ENCODE data around the gene SMIM32.

SMIM32 gene

GRCh38 chr5:136192526-136193321 is at the start of gene SMIM32:
TSS of gene SMIM32 (minus strand) at chr5:136193162. CDS start at chr5:136192524, 638 bp downstream.
- Histone ChIP-seq H3K9me3 (ENCODE audit: control insufficient read depth, low read length) (no peaks in the 10 kb centered on the region), H3K9ac (ENCODE audit: low read length) (peak within 1 kb of the TSS; percentile 68), H3K27me3 (ENCODE audit: control insufficient read depth, insufficient read depth, low read length) (peaks cover 29% of the 10 kb centered on the region)

GRCh38 chr5:136242611-136243010 is 49.6 kb upstream of the SMIM32 start:
- Histone ChIP-seq H3K36me3 (ENCODE audit: control insufficient read depth, insufficient read depth, low read length) (no peaks in the 10 kb centered on the region), H3K4me1 (ENCODE audit: control insufficient read depth, insufficient read depth, low read length) (no peaks in the 10 kb centered on the region), H3K4me3 (ENCODE audit: low read length) (no peak overlapping the region), H3K9me3 (ENCODE audit: control insufficient read depth, low read length) (no peaks in the 10 kb centered on the region), H3K27me3 (ENCODE audit: control insufficient read depth, insufficient read depth, low read length) (no peaks in the 10 kb centered on the region), H3K9ac (ENCODE audit: low read length) (no peak overlapping the region)

More at GRCh38 chr5:136192526-136193321, at the start of gene SMIM32:
- Histone ChIP-seq H3K4me3 (ENCODE audit: low read length) (peak within 1 kb of the TSS; percentile 58), H3K4me1 (ENCODE audit: control insufficient read depth, insufficient read depth, low read length) (peaks cover 42% of the 10 kb centered on the region), H3K36me3 (ENCODE audit: control insufficient read depth, insufficient read depth, low read length) (peaks cover 5% of the 10 kb centered on the region)

- Histone ChIP-seq H3K27me3 (ENCODE audit: control insufficient read depth, insufficient read depth, low read length) (no peaks in the 10 kb centered on the region), H3K9ac (ENCODE audit: low read length) (no peak overlapping the region), H3K4me1 (ENCODE audit: control insufficient read depth, insufficient read depth, low read length) (no peaks in the 10 kb centered on the region), H3K4me3 (ENCODE audit: low read length) (no peak overlapping the region), H3K9me3 (ENCODE audit: control insufficient read depth, low read length) (no peaks in the 10 kb centered on the region), H3K36me3 (ENCODE audit: control insufficient read depth, insufficient read depth, low read length) (no peaks in the 10 kb centered on the region)
These were observed 49.2 kb upstream of the SMIM32 start for GRCh38 chr5:136242136-136242535.

GRCh38 chr5:136240894-136241293 is 47.9 kb upstream of the SMIM32 start:
- Histone ChIP-seq H3K9ac (ENCODE audit: low read length) (no peak overlapping the region), H3K36me3 (ENCODE audit: control insufficient read depth, insufficient read depth, low read length) (no peaks in the 10 kb centered on the region), H3K4me1 (ENCODE audit: control insufficient read depth, insufficient read depth, low read length) (no peaks in the 10 kb centered on the region), H3K27me3 (ENCODE audit: control insufficient read depth, insufficient read depth, low read length) (no peaks in the 10 kb centered on the region), H3K9me3 (ENCODE audit: control insufficient read depth, low read length) (no peaks in the 10 kb centered on the region), H3K4me3 (ENCODE audit: low read length) (no peak overlapping the region)

GRCh38 chr5:136236479-136237083 is 43.6 kb upstream of the SMIM32 start:
- H3K4me3 ChIP-seq (ENCODE audit: low read length): no peak overlapping the region
- no peaks in the 10 kb centered on the region for H3K9me3 ChIP-seq (ENCODE audit: control insufficient read depth, low read length)
- H3K36me3 ChIP-seq (ENCODE audit: control insufficient read depth, insufficient read depth, low read length): no peaks in the 10 kb centered on the region
- no peaks in the 10 kb centered on the region for H3K27me3 ChIP-seq (ENCODE audit: control insufficient read depth, insufficient read depth, low read length)
- no peaks in the 10 kb centered on the region for H3K4me1 ChIP-seq (ENCODE audit: control insufficient read depth, insufficient read depth, low read length)
- no peak overlapping the region for H3K9ac ChIP-seq (ENCODE audit: low read length)

GRCh38 chr5:136235321-136235720 is 42.4 kb upstream of the SMIM32 start:
- Histone ChIP-seq H3K9me3 (ENCODE audit: control insufficient read depth, low read length) (no peaks in the 10 kb centered on the region), H3K9ac (ENCODE audit: low read length) (no peak overlapping the region), H3K4me1 (ENCODE audit: control insufficient read depth, insufficient read depth, low read length) (no peaks in the 10 kb centered on the region), H3K27me3 (ENCODE audit: control insufficient read depth, insufficient read depth, low read length) (no peaks in the 10 kb centered on the region), H3K4me3 (ENCODE audit: low read length) (no peak overlapping the region), H3K36me3 (ENCODE audit: control insufficient read depth, insufficient read depth, low read length) (no peaks in the 10 kb centered on the region)

GRCh38 chr5:136232316-136232715 is 39.4 kb upstream of the SMIM32 start:
- peaks cover 5% of the 10 kb centered on the region for H3K27me3 ChIP-seq (ENCODE audit: control insufficient read depth, insufficient read depth, low read length)
- H3K36me3 ChIP-seq (ENCODE audit: control insufficient read depth, insufficient read depth, low read length): no peaks in the 10 kb centered on the region
- no peaks in the 10 kb centered on the region for H3K4me1 ChIP-seq (ENCODE audit: control insufficient read depth, insufficient read depth, low read length)
- H3K9ac ChIP-seq (ENCODE audit: low read length): no peak overlapping the region
- no peak overlapping the region for H3K4me3 ChIP-seq (ENCODE audit: low read length)
- H3K9me3 ChIP-seq (ENCODE audit: control insufficient read depth, low read length): no peaks in the 10 kb centered on the region

GRCh38 chr5:136230176-136230575 is 37.2 kb upstream of the SMIM32 start:
- Histone ChIP-seq H3K4me3 (ENCODE audit: low read length) (no peak overlapping the region), H3K9ac (ENCODE audit: low read length) (no peak overlapping the region), H3K27me3 (ENCODE audit: control insufficient read depth, insufficient read depth, low read length) (peaks cover 5% of the 10 kb centered on the region), H3K9me3 (ENCODE audit: control insufficient read depth, low read length) (no peaks in the 10 kb centered on the region), H3K36me3 (ENCODE audit: control insufficient read depth, insufficient read depth, low read length) (no peaks in the 10 kb centered on the region), H3K4me1 (ENCODE audit: control insufficient read depth, insufficient read depth, low read length) (no peaks in the 10 kb centered on the region)

GRCh38 chr5:136228136-136228757 is 35.3 kb upstream of the SMIM32 start:
- Histone ChIP-seq H3K27me3 (ENCODE audit: control insufficient read depth, insufficient read depth, low read length) (peaks cover 5% of the 10 kb centered on the region), H3K9ac (ENCODE audit: low read length) (no peak overlapping the region), H3K4me3 (ENCODE audit: low read length) (no peak overlapping the region), H3K36me3 (ENCODE audit: control insufficient read depth, insufficient read depth, low read length) (no peaks in the 10 kb centered on the region), H3K4me1 (ENCODE audit: control insufficient read depth, insufficient read depth, low read length) (no peaks in the 10 kb centered on the region), H3K9me3 (ENCODE audit: control insufficient read depth, low read length) (no peaks in the 10 kb centered on the region)

GRCh38 chr5:136226401-136226800 is 33.4 kb upstream of the SMIM32 start:
- H3K9ac ChIP-seq (ENCODE audit: low read length): no peak overlapping the region
- no peaks in the 10 kb centered on the region for H3K4me1 ChIP-seq (ENCODE audit: control insufficient read depth, insufficient read depth, low read length)
- H3K9me3 ChIP-seq (ENCODE audit: control insufficient read depth, low read length): no peaks in the 10 kb centered on the region
- H3K27me3 ChIP-seq (ENCODE audit: control insufficient read depth, insufficient read depth, low read length): peaks cover 5% of the 10 kb centered on the region
- H3K4me3 ChIP-seq (ENCODE audit: low read length): no peak overlapping the region
- H3K36me3 ChIP-seq (ENCODE audit: control insufficient read depth, insufficient read depth, low read length): no peaks in the 10 kb centered on the region

GRCh38 chr5:136225796-136226195 is 32.8 kb upstream of the SMIM32 start:
- Histone ChIP-seq H3K9me3 (ENCODE audit: control insufficient read depth, low read length) (no peaks in the 10 kb centered on the region), H3K4me3 (ENCODE audit: low read length) (no peak overlapping the region), H3K36me3 (ENCODE audit: control insufficient read depth, insufficient read depth, low read length) (no peaks in the 10 kb centered on the region), H3K4me1 (ENCODE audit: control insufficient read depth, insufficient read depth, low read length) (no peaks in the 10 kb centered on the region), H3K27me3 (ENCODE audit: control insufficient read depth, insufficient read depth, low read length) (peaks cover 5% of the 10 kb centered on the region), H3K9ac (ENCODE audit: low read length) (no peak overlapping the region)

GRCh38 chr5:136222580-136223235 is 29.7 kb upstream of the SMIM32 start:
- H3K36me3 ChIP-seq (ENCODE audit: control insufficient read depth, insufficient read depth, low read length): no peaks in the 10 kb centered on the region
- H3K4me3 ChIP-seq (ENCODE audit: low read length): no peak overlapping the region
- no peaks in the 10 kb centered on the region for H3K9me3 ChIP-seq (ENCODE audit: control insufficient read depth, low read length)
- no peaks in the 10 kb centered on the region for H3K4me1 ChIP-seq (ENCODE audit: control insufficient read depth, insufficient read depth, low read length)
- no peaks in the 10 kb centered on the region for H3K27me3 ChIP-seq (ENCODE audit: control insufficient read depth, insufficient read depth, low read length)
- H3K9ac ChIP-seq (ENCODE audit: low read length): no peak overlapping the region
